WTC11 (cell line): ENCODE data around the gene RING1. TPM values are rescaled to one million over a fixed set of nuclear protein-coding genes. Genes with fewer than 3 reads are reported as not detected.
A peak's percentile ranks its signal among the peaks of the same experiment; 100 is the strongest.

Experiments
- ATAC-seq: fragments of 200-7000 bp; cut with Tn5 transposase; 2 replicates; pipeline ENCODE4 v1.10.0; 2021; ENCODE audit warnings: mild to moderate bottlenecking, moderate library complexity
- CTCF ChIA-PET: fragments of 300-600 bp; sonication (Branson Sonifier 250); formaldehyde crosslinking; loops from one replicate; lab custom pipeline; 2021; ENCODE audit warnings: antibody characterized with exemption; lab: Charles Lee
- POLR2A ChIA-PET: fragments of 350-600 bp; sonication (Branson Sonifier 250); formaldehyde crosslinking; loops from one replicate; lab custom pipeline; 2021; ENCODE audit warnings: antibody characterized with exemption; lab: Charles Lee
- DNase-seq: peaks from one replicate; pipeline ENCODE4 v3.0.0; 2021; ENCODE audit warnings: low spot score
- H3K27ac Mint-ChIP-seq: 2 replicates; pipeline ENCODE4 v1.8.0; 2021; ENCODE audit warnings: mixed read lengths
- H3K27me3 Mint-ChIP-seq: 2 replicates; pipeline ENCODE4 v1.8.0; 2021; ENCODE audit warnings: low read depth, mild to moderate bottlenecking, moderate library complexity, mixed read lengths
- H3K36me3 Mint-ChIP-seq: 2 replicates; pipeline ENCODE4 v1.8.0; 2021; ENCODE audit warnings: mixed read lengths
- H3K4me1 Mint-ChIP-seq: 2 replicates; pipeline ENCODE4 v1.8.0; 2022; ENCODE audit warnings: mixed read lengths
- H3K4me3 Mint-ChIP-seq: 2 replicates; pipeline ENCODE4 v1.8.0; 2021; ENCODE audit warnings: mild to moderate bottlenecking, moderate library complexity, mixed read lengths
- H3K9me3 Mint-ChIP-seq: 2 replicates; pipeline ENCODE4 v1.8.0; 2021; ENCODE audit warnings: mixed read lengths
- AFF4 ChIP-seq: sonication (generic); formaldehyde crosslinking; IDR thresholded peaks from 2 replicates; pipeline ENCODE4 v1.8.1; 2023; ENCODE audit warnings: mild to moderate bottlenecking, missing genetic modification reagents, borderline replicate concordance
- CTCF ChIP-seq: fragments of 200-600 bp; IDR thresholded peaks from 2 replicates; pipeline ENCODE4 v1.8.0; 2022; ENCODE audit warnings: antibody characterized with exemption
- ETV6 ChIP-seq: sonication (generic); formaldehyde crosslinking; IDR thresholded peaks from 2 replicates; pipeline ENCODE4 v1.8.1; 2022; ENCODE audit warnings: mild to moderate bottlenecking, missing genetic modification reagents
- FOXK1 ChIP-seq: sonication (generic); formaldehyde crosslinking; IDR thresholded peaks from 2 replicates; pipeline ENCODE4 v1.8.0; 2022; ENCODE audit warnings: mild to moderate bottlenecking, moderate library complexity, missing genetic modification reagents
- HMGXB4 ChIP-seq: sonication (generic); formaldehyde crosslinking; IDR thresholded peaks from 2 replicates; pipeline ENCODE4 v1.8.1; 2023; ENCODE audit warnings: mild to moderate bottlenecking, moderate library complexity, missing genetic modification reagents
- JAZF1 ChIP-seq: fragments of 250-450 bp; sonication (Bioruptor Pico); IDR thresholded peaks from 2 replicates; pipeline ENCODE4 v1.9.0; 2021; ENCODE audit warnings: moderate library complexity, mild to moderate bottlenecking, inconsistent platforms
- NFYB ChIP-seq: sonication (generic); formaldehyde crosslinking; conservative IDR thresholded peaks from 2 replicates; pipeline ENCODE4 v1.8.0; 2022; ENCODE audit warnings: low read depth, missing genetic modification reagents
- OVOL2 ChIP-seq: fragments of 250-450 bp; sonication (Bioruptor Pico); IDR thresholded peaks from 2 replicates; pipeline ENCODE4 v1.9.0; 2021; ENCODE audit warnings: mild to moderate bottlenecking, borderline replicate concordance
- PRDM15 ChIP-seq: sonication (generic); formaldehyde crosslinking; IDR thresholded peaks from 2 replicates; pipeline ENCODE4 v1.8.0; 2022; ENCODE audit warnings: missing genetic modification reagents
- SP1 ChIP-seq: sonication (generic); formaldehyde crosslinking; conservative IDR thresholded peaks from 2 replicates; pipeline ENCODE4 v1.8.1; 2022; ENCODE audit warnings: missing genetic modification reagents
- STAT6 ChIP-seq: sonication (generic); formaldehyde crosslinking; conservative IDR thresholded peaks from 2 replicates; pipeline ENCODE4 v1.8.1; 2023; ENCODE audit warnings: mild to moderate bottlenecking, low read depth, missing genetic modification reagents, moderate library complexity
- TEAD1 ChIP-seq: sonication (generic); formaldehyde crosslinking; IDR thresholded peaks from 2 replicates; pipeline ENCODE4 v1.8.0; 2022; ENCODE audit warnings: mild to moderate bottlenecking, missing genetic modification reagents
- ZNF317 ChIP-seq: sonication (generic); formaldehyde crosslinking; IDR thresholded peaks from 2 replicates; pipeline ENCODE4 v1.8.1; 2023; ENCODE audit warnings: low read depth, mild to moderate bottlenecking, moderate library complexity, missing genetic modification reagents, borderline replicate concordance
- total RNA-seq: library from RNA; stranded (reverse); gene quantifications from 3 replicates; pipeline ENCODE4 v1.2.3, GENCODE V29; 2021

The RING1 gene
- total RNA-seq, 1 experiment from 2014 or later = 26.6 TPM

DNA sequence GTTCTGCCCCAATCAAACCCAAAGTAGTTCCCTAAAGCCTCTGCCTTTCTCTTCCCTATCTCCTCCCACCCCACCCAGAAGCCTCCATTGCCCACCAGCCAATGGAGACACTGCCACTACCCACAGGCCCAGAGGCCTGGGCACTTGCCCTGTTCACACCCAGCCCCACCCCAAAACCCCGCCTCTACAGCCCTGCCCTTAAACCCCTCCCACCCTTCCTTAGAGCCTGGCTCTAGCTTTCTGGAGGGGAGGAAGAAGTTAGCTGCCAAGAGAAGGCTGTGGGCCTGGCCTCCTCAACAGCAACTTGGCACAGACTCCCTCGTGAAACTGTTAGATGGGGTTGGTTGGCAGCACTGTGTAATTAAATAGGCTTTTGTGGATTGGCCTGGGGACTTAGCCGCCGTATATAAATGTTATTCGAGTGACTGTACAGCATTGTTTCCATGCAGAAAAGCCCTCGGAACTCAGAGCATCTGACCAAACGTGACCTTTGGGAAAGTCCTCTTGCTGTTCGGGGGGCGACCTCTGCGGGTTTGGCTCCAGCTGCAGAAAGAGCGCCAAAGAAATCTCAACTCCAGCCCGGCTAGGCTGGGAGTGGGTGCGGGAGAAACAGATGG is 47.5 kb upstream of the RING1 start (continued):
- TF ChIP-seq PRDM15 (no peak), JAZF1 (no peak), ZNF317 (no peak), HMGXB4 (CRISPR knock-in tag) (no peak), AFF4 (CRISPR knock-in tag) (no peak), OVOL2 (CRISPR knock-in tag) (no peak), STAT6 (CRISPR knock-in tag) (no peak)

- DNase-seq (peak; percentile 86), ATAC-seq (peak; percentile 83)
- peaks cover 22% of the 10 kb centered on the region for H3K4me1 Mint-ChIP-seq
- no peaks in the 10 kb centered on the region for H3K36me3 Mint-ChIP-seq
- H3K27ac Mint-ChIP-seq = no peak overlapping the region
- TF ChIP-seq TEAD1 = no peak
- 0 out of 2 replicates have a peak, but pooled peaks have one; percentile 22 for TF ChIP-seq FOXK1
- peak; percentile 86 for TF ChIP-seq CTCF
- peak; percentile 36; the same call in 1 of the 2 replicates for TF ChIP-seq ETV6
- 0 out of 2 replicates have a peak, but pooled peaks have one; percentile 46 for TF ChIP-seq SP1
- TF ChIP-seq OVOL2 (CRISPR knock-in tag) = no peak
- peak; percentile 93 for TF ChIP-seq HMGXB4 (CRISPR knock-in tag)
- no peak for TF ChIP-seq NFYB (CRISPR knock-in tag)
- TF ChIP-seq, all 79 proteins: peak for 5
- Mint-ChIP-seq H3K4me3 (peak overlapping the region; percentile 86), H3K27me3 (peaks cover 25% of the 10 kb centered on the region), H3K9me3 (no peaks in the 10 kb centered on the region)
- ChIA-PET CTCF (interaction anchor here (0.6 to 7.1 kb wide), 46 partner anchors 8 to 368 kb away, joined by 3 to 55 read pairs (median 4); partner anchors contain the start of genes B3GALT4, HSD17B8, PSMB9 and TAP1), POLR2A (interaction anchor here (1.7 kb wide), 1 partner anchor 138 kb away, joined by 3 read pairs; no protein-coding TSS in a partner anchor)
These were observed 46.7 kb upstream of the RING1 start for GRCh38 chr6:33161354-33162331.
